ENCODE measurements around the gene DPYSL4.
"Not testable (repeated sequence)": the region's sequence is repeated elsewhere in the genome, so short reads cannot be mapped to it uniquely, and the experiment has no call there.

The DPYSL4 gene

DNA sequence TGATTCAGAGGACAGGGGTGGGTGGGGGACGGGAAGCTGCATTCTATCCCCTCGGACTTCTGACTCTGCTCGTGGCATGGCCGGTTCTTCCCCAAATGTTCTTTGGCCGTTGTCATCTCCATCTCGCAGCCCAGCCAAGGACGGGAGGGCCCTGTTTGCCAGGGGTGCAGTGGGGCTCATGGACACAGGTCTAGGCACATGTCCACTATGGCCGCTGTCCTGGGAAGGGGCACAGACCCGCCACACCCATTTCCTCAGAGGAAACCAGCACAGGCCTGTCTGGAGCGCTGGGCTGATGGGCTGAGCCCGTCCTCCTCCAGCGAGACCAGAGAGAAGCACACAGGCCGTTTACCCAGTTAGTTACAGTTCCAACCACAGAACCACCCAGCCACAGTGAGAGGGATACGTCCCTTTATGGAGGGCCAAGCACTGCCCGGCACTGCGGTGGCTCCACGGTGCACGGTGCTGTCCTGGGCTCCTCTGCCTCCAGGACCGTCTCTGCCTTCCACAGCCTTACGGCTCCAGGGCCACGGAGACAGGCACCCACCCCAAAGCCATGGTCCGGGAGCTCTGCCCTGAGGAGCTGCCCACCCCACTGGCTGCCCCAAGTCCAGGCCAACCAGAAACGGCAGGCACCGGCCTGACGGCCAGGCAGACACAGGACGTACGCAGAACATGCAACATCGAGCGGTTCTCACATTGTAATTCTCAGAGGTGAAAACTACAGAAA is 20.2 kb downstream of the DPYSL4 start:
- no peak for DNase-seq (ENCODE audit: low read depth in 2 of 2)

DNA sequence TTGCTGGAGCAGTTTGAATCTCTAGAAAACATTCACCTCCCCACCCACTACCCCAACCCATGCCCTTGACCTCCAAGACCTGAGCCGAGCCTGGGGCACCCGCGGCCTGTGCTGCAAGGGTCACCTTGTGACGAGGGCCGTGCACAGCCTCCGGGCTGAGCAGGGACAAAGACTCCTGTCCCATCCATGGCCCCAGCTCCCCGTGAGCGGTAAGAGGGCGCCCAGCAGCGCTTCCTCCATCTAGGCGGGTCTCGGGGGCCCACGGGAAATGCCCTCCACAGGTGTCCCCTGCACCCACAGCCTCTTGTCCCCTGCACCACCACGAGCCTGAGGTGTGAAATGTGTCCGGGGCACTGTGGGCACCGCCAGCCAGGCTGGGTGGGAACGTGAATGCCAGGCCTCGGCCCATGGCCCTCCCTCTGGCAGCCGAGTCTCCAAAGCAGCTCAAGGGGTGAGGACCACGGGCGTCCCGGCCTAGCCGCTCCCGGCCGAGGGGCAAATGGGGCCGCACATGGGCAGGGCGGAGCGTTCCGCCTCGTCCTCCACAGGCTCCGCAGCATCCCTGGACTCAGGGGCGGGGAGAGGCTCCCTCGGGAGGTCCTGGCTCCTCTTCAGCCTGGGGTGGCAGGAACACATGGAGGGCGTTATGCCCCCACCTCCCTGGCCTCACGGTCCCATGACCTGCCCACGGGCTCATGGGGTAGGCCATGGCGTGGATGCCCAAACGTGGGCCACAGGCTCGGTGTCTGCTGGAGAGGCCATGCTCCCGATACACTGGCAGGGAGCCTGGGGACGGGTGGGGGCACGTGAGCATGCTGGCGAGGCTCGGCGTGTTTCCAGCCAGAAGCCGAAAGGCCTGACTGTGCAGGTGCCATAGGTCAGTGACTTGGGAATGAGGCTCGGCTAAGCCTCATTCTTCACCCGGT is 21.1 kb downstream of the DPYSL4 start:
- no peak for DNase-seq (ENCODE audit: low read depth in 2 of 2)

DNA sequence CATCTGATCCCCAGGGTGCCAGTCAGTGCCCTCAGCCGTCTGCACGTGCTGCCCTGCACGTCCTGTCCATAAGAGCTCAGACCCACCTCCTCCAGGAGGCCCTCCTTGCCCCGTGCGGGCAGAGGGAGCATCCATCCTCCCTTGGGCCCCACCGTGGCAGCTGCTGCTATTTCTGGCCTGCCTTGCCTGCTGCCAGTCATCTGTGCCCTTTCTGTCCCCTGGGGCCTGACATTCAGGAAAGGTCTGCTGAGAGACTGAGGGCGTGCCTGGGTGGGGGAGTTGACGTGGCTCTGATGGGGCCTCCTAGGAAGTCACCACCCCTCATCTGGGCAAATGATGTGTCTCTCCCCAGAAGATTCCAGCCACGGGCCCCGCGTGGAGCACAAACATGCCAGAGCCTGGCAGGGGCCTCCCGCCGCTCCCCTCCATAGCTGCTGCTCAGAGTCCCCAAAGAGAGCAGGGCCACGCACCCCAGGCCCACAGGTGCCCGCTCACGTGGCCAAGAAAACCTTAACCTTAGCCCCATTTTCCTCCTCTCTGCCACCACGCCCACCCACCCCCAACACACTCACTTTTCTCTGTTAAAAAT is 21.8 kb downstream of the DPYSL4 start:
- DNase-seq (ENCODE audit: low read depth in 2 of 2) = no peak

DNA sequence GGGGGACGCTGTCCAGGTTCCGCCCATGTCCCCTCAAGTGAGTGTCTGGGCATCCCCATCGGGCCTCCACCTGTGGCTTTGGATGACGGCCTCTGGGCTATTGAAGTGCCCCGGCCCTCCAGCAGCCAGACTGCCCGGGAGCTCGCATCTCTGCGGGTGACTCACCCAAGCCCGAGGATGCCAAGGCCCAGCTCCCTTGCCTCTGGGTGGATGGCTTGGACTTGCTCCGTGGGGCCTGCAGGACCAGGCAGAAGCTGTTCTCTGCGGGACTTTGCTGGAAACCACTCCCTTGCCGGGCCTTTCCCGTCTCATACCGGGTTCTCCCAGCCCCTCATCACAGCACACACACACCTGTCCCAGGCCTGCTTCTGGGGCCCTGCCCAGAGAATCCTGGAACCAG is 22.4 kb downstream of the DPYSL4 start:
- no peak for DNase-seq (ENCODE audit: low read depth in 2 of 2)

DNA sequence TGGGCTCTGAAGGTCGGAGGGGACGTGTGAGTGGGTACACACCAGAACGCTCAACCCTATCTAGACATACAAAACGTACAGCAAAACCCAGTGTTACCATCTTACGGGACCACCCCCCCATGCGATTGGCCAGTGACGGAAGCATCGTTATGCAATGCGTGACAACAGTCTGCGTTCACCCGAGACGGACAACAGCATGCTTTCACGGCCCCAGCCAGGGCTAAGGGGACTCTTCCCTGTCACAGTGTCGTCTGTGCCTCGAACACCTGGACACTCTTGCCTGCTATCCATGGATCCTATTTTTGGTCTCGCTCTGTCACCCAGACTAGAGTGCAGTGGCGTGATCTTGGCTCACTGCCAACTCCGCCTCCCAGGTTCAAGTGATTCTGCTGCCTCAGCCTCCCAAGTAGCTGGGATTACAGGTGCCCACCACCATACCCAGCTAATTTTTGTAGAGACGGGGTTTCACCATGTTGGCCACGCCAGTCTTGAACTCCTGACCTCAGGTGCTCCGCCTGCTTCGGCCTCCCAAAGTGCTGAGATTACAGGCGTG is 23.3 kb downstream of the DPYSL4 start:
- DNase-seq (ENCODE audit: low read depth in 2 of 2) = no peak

DNA sequence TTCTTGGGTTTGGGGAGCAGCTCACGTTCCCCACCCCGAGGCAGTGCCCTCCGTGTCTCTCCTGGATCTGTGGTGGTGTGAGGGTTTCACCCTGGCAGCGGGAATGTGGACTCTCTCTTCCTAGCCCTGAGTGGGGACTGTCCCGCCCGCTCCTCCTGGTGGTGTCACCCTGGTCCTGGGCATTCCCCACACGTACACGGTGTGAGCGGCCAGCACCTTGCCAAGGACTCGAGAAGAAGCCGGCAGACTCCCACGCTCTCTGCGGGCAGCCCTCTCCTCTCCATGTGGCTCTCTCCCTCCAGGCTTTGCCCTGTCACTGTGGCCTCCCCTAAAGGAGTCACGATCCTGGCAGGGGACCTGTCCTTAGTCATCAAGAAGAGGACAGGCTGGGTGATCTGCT is 24.0 kb downstream of the DPYSL4 start:
- no peak for DNase-seq (ENCODE audit: low read depth in 2 of 2)

DNA sequence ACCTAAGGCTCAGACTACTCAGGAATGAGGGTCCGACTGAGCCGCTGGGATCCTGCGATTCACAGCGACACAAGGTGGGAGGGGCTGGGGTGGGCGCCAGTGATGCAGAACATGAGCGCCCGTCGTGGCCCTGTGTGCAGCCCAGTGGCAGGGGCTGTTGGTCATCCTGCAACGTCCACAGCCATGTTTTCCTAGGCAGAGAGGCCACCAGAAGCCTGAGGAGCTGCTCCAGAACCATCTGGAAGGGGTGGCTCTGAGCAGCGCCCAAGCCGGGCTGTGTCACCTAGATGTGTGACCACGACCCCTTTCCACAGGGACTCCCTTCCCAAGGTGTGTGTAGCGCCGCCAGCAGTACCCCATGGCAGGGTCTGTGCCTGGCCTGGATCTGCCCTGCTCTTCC is 24.5 kb downstream of the DPYSL4 start:
- no peak for DNase-seq (ENCODE audit: low read depth in 2 of 2)

DNA sequence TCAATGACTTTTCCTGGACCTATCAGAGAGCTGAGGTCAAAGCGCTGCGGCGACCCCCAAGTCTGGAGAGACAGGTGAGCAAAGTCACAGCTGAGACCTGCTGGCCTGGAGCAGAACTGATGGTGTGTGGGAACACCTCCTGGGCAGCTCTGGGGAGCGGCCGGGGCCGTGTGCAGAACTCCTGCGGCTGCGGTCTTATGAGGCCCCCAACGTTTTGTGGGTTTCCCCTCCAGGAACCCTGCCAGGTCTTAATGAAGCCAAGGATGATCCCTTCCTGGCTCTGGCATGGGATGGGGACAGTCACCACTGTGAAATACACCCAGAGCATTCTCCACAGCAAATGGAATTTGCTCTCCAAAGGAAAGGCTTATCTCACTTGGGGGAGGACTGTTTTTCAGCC is 26.1 kb downstream of the DPYSL4 start:
- no peak for DNase-seq (ENCODE audit: low read depth in 2 of 2)

DNA sequence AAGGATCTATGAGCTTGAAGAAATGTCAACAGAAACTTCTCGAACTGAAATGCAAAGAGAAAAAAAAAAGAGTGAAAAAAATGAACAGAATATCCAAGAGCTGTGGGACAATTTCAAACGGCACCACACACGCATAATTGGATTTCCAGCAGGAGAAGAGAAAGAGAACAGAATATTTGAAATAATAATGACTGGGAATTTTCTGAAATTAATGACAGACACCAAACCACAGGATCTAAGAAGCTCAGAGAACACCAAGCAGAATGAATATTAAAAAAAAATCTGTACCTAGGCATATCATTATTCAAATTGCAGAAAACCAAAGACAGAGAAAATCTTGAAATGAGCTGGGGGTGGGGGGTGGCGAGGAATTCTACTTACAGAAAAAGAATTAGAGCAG is 27.2 kb downstream of the DPYSL4 start:
- no peak for DNase-seq (ENCODE audit: low read depth in 2 of 2)

DNA sequence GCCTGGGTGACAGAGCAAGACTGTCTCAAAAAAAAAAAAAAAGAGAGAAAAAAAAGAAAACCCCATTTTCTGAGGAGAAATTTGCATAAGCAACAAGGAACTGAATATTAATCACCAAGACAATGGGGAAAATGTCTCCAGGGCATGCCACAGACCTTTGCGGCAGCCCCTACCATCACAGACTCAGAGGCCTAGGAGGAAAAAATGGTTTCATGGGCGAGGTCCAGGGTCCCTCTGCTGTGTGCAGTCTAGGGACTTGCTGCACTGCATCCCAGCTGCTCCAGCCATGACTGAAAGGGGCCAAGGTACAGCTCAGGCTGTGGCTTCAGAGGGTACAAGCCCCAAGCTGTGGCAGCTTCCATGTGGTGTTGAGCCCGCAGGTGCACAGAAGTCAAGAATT is 29.7 kb downstream of the DPYSL4 start:
- not testable (repeated sequence) for DNase-seq (ENCODE audit: low read depth in 2 of 2)

DNA sequence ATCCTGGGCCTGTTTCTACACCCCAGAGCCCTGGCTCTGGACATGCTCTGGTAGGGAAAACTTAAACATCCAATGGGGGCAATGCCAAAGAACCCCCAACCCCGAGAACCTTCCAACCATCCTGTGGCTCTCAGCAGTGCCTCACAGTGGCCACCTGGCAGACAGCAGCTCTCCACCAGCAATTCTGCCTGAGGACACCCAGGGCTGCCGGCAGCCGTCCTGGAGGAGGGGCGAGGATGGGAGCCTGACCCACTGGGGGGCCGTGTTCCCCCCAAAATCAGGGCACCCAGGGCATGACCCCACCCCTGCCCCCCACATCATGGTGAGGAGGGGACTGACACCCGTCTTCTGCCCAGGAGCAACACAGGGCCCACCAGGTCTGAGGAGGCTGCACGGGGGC is 32.7 kb downstream of the DPYSL4 start:
- DNase-seq (ENCODE audit: low read depth in 2 of 2) = no peak

DNA sequence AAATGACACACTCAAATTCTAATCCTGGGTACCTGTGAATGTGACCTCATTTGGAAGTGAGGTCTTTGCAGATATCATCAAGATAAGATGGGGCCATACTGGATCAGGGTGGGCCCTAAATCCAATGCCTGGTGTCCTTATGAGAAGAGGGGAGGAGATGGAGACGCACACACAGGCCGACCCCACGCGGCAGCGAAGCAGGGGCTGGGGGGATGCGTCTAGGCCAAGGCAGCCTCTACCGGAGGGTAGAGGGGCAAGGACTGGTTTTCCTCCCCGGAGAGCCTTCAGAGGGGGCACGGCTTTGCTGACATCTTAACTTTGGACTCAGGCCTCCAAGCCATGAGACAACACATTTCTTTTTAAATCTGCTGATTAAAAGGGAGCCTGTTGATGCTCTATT is 33.3 kb downstream of the DPYSL4 start:
- no peak for DNase-seq (ENCODE audit: low read depth in 2 of 2)

DNA sequence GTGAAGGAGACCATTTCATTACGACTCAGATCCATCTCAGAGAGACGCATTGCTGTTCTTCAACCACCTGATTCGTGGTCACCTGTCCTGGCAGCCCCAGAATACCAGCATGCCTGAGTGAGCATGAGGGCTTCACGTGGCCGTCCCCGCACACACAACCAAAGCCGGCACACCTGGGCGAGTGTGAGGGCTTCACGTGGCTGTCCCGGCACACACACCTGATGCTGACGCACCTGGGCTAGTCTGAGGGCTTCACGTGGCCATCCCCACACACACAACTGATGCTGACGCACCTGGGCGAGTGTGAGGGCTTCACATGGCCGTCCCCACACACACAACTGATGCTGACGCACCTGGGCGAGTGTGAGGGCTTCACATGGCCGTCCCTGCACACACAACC is 34.2 kb downstream of the DPYSL4 start:
- not testable (repeated sequence) for DNase-seq (ENCODE audit: low read depth in 2 of 2)

DNA sequence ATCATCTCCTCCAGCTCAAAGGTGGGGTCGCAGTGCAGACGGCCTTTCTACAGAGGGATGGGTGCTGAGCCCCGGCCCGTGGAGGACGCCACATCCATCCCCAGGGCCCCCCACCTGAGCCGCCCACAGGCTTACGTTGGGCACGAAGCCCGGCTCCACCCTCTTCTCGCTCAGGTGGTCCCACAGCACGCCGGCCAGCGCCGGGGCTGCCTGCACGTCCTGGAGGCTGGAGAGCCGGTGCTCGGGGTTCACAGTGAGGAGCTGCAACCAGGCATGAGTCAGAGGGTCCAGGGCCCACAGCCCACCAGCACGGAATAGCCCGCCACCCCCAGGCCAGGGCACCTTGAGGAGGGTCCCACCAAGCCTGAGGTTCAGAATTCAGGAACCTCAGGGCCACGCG is 36.0 kb downstream of the DPYSL4 start:
- DNase-seq (ENCODE audit: low read depth in 2 of 2) = no peak

DNA sequence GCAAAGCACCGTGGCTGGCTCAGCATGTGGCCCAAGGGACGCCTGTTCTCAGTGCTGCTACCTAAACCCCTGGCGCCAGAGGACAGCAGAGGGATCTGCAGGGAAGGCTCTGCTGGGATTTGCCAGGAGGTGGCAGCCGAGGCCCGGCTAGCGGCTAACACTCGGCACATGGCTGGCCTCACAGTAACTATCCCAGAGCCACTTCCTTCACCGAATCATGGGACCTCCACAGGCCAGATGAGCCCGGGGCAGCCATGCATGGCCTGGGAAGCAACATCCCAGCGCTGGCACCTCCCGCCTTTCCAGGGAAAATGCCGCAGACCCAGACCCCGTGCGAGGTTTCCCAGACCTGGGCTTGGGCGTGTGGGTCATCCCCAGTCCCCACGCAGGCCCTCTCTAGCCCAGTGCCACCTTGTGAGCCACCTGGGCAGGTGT is 36.4 kb downstream of the DPYSL4 start:
- peak; percentile 13 to 37 for DNase-seq (ENCODE audit: low read depth in 2 of 2)

DNA sequence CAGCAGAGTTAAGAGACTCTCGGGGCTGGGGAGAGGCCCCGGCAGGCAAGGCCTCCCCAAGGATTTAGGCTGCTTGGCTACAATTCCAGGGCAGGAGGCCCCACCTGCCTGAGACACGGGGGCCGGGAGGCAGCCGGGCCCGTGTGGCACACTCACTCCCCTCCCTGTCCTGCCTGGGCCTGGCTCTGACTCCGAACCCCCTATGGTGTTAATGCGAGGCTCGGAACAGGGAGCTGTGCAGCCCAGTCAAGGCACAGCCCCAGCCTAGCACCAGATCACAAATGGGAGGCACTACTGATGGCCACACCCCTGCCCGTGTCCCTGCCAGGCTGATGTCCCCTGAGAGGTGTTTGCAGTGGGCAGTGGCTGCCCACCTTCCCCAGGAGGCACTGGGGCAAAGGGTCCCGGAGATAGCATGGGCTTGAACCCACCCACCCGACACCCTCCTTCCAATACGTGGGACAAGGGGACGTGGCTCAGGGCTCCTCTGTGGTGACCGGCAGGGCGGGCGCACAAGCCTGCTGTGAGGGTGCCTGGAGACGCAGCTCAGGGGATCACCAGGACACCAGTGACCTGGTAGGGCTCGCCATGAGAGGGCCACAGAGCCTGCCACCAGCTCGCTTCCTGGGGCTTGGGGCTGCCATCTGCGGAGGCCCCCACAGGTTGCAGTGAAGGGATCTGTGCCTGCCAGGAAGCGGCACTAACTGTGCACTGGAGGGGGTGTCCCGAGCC is 37.0 kb downstream of the DPYSL4 start:
- DNase-seq (ENCODE audit: low read depth in 2 of 2) = no peak

DNA sequence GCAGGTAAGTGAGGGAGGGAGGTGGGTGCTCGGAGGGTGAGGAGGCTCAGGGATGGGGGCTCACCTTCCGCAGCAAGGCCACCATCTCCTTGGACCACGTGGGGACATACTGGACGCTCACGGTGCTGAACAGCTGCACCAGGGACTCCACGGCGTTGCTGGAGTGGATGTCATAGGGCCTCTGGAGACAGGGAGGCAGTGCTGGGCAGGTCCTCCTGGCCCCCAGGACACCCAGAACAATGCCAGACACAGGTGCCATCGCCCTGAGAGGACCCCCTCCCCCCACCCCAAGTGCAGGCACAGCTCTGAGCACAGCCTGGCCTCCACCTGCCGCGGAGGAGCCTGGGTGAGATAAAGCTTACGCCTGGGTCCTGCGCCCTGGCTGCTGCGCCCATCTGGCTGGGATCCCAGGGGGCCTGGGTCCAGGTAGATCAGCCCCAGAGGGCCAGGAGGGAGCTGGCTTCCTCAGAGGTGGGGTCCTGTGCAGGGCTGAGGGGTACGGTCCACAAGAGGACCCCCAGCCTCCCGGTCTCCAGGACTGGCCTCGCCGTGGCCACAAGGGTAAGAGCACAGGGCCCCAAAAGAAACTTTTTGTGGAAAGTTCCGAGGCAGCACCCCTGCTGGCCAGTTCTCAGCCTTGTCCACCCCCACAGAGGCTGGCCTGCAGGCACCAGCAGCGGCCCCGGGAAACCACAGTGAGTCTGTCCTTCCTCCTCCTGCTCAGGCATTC is 37.8 kb downstream of the DPYSL4 start:
- DNase-seq (ENCODE audit: low read depth in 2 of 2) = no peak

DNA sequence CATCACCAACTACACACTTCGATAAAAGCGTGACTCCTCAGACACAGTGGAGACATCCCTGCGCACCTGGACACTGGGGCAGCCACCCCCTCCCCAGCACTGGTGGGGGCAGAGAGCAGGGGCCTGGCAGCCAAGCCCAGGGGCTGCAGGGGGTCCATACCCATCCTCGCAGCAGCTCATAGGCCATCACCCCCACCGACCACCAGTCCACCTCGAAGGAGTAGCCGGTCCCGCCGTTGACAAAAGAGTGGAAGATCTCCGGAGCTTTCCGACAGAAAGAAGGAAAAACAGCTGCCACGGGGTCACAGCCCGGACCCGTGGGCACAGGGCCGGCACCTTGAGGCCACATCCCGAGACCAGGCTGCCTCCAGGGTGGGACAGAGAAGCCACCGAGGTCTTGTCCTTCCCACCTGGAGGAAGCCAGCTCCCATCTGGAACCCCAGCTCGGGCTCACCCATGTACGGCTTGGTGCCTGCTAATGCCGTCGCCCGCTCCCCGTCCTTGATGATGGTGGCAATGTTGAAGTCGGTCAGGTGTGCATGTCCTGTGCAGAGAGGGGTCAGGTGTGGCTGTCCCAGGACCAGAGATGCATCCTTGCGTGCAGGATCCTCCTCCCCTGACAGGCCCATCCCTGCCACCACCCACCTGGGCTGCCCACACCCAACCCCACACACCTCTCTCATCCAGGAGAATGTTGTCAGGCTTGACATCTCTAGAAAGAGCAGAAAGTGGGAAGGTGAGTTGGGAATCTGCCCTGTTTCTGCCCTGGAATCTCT is 38.5 kb downstream of the DPYSL4 start:
- DNase-seq (ENCODE audit: low read depth in 2 of 2) = no peak

DNA sequence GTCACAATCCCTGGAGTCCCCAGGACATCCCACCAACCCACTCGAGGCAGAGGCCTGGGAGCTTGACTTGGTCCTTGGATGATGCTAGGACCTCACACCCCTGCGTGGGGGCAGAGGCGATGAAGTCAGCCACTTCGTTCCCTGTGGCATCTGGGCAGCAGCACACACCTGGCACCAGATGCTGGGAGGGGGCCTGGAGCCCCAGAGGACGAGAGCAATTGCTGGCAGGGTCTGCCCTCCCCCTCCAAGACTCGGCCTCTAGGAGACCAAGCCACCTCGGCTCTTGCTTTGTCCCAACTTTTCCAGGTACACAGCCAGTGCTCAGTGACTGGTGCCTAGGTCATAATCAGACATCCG is 39.1 kb downstream of the DPYSL4 start:
- DNase-seq (ENCODE audit: low read depth in 2 of 2) = no peak

Data from stimulated activated CD4-positive, alpha-beta T cell treated with anti-CD3 and anti-CD28 coated beads, Interleukin-1b, Interleukin-23, amount 100 ng/mL, for 1 hour (primary cell).